Gastrocnemius medialis (tissue), 4 donors: ENCODE results near the gene ADSS1.

Experiments
- POLR2A ChIP-seq, 2 donors: fragments of 450-650 bp; IDR thresholded peaks; one replicate each; pipeline ENCODE4 v1.6.1; 2017; ENCODE audit warnings: antibody characterized with exemption in 2 of 2, mild to moderate bottlenecking in 2 of 2, moderate library complexity in 2 of 2
- TF ChIP-seq, protein P1 (sequence below), 5 experiments: fragments of 450-650 bp in 3 of 5; fragments of 200-600 bp in 2 of 5; sonication (generic) in 2 of 5; IDR thresholded peaks in 4 of 5; conservative IDR thresholded peaks in 1 of 5; 1 replicate in 4 of 5; 2 replicates in 1 of 5; pipeline ENCODE4 v1.5.1; 2016 to 2019; ENCODE audit warnings: antibody characterized with exemption in 5 of 5, mild to moderate bottlenecking in 3 of 5, moderate library complexity in 3 of 5

- peak; percentile 39 to 48 for TF ChIP-seq POLR2A (IDR thresholded peaks at IDR 0.05)
- TF ChIP-seq, protein P1, sequence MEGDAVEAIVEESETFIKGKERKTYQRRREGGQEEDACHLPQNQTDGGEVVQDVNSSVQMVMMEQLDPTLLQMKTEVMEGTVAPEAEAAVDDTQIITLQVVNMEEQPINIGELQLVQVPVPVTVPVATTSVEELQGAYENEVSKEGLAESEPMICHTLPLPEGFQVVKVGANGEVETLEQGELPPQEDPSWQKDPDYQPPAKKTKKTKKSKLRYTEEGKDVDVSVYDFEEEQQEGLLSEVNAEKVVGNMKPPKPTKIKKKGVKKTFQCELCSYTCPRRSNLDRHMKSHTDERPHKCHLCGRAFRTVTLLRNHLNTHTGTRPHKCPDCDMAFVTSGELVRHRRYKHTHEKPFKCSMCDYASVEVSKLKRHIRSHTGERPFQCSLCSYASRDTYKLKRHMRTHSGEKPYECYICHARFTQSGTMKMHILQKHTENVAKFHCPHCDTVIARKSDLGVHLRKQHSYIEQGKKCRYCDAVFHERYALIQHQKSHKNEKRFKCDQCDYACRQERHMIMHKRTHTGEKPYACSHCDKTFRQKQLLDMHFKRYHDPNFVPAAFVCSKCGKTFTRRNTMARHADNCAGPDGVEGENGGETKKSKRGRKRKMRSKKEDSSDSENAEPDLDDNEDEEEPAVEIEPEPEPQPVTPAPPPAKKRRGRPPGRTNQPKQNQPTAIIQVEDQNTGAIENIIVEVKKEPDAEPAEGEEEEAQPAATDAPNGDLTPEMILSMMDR (IDR thresholded peaks at IDR 0.05 in 4 of 5, conservative IDR thresholded peaks at IDR 0.05 in 1 of 5): peak in 1 of 5 experiments; percentile 14
Measured at GRCh38 chr14:104749111-104749649, 25.2 kb downstream of the ADSS1 start.
